Measurements from ENCODE around the gene CDH6. TPM values are rescaled to one million over a fixed set of nuclear protein-coding genes. Genes with fewer than 3 reads are reported as not detected.
A peak's percentile ranks its signal among the peaks of the same experiment; 100 is the strongest.

Gene CDH6
- 178 TPM for total RNA-seq (ENCODE audit: unreplicated experiment)
- long read RNA-seq, full-length matches to known transcripts = 14 of 39 reads
- long read RNA-seq, partial matches to known transcripts = 9 of 39 reads
- long read RNA-seq, other reads (novel, unspliced or antisense) = 16 of 39 reads

- Mint-ChIP-seq H3K9me3 (ENCODE audit: unreplicated experiment) (peaks cover 14% of the 10 kb centered on the region), H3K36me3 (ENCODE audit: unreplicated experiment) (no peaks in the 10 kb centered on the region), H3K4me1 (ENCODE audit: low read depth, unreplicated experiment) (peaks cover 19% of the 10 kb centered on the region), H3K27me3 (ENCODE audit: unreplicated experiment) (peaks cover 8% of the 10 kb centered on the region), H3K27ac (ENCODE audit: unreplicated experiment) (peak within 1 kb of the TSS; percentile 86), H3K4me3 (ENCODE audit: unreplicated experiment) (peak within 1 kb of the TSS; percentile 94)
- no peak for TF ChIP-seq CTCF (IDR thresholded peaks at IDR 0.05; ENCODE audit: partially characterized antibody, unreplicated experiment)
- peak; percentile 72 for DNase-seq
These were observed at the start of gene CDH6 for GRCh38 chr5:31193591-31194467. Gene CDH6, plus strand, starts transcription at chr5:31193686. Its CDS starts 73,788 bp downstream, at chr5:31267474.

- TF ChIP-seq CTCF (IDR thresholded peaks at IDR 0.05; ENCODE audit: partially characterized antibody, unreplicated experiment) = no peak
- no peaks in the 10 kb centered on the region for H3K9me3 Mint-ChIP-seq (ENCODE audit: unreplicated experiment)
These were observed 49.1 kb upstream of the CDH6 start for GRCh38 chr5:31144364-31144763.

GRCh38 chr5:31148959-31149475, 44.5 kb upstream of the CDH6 start:
- no peaks in the 10 kb centered on the region for H3K36me3 Mint-ChIP-seq (ENCODE audit: unreplicated experiment)
- no peak overlapping the region for H3K27ac Mint-ChIP-seq (ENCODE audit: unreplicated experiment)
- DNase-seq = no peak
- no peak for TF ChIP-seq CTCF (IDR thresholded peaks at IDR 0.05; ENCODE audit: partially characterized antibody, unreplicated experiment)
- H3K27me3 Mint-ChIP-seq (ENCODE audit: unreplicated experiment) = no peaks in the 10 kb centered on the region
- H3K4me1 Mint-ChIP-seq (ENCODE audit: low read depth, unreplicated experiment) = peaks cover 3% of the 10 kb centered on the region
- no peak overlapping the region for H3K4me3 Mint-ChIP-seq (ENCODE audit: unreplicated experiment)
- no peaks in the 10 kb centered on the region for H3K9me3 Mint-ChIP-seq (ENCODE audit: unreplicated experiment)

More at GRCh38 chr5:31144364-31144763, 49.1 kb upstream of the CDH6 start:
- Mint-ChIP-seq H3K27me3 (ENCODE audit: unreplicated experiment) (no peaks in the 10 kb centered on the region), H3K27ac (ENCODE audit: unreplicated experiment) (no peak overlapping the region), H3K4me3 (ENCODE audit: unreplicated experiment) (no peak overlapping the region), H3K36me3 (ENCODE audit: unreplicated experiment) (no peaks in the 10 kb centered on the region), H3K4me1 (ENCODE audit: low read depth, unreplicated experiment) (peaks cover 3% of the 10 kb centered on the region)
- DNase-seq = no peak

GRCh38 chr5:31153521-31153920, 40.0 kb upstream of the CDH6 start:
- H3K27ac Mint-ChIP-seq (ENCODE audit: unreplicated experiment) = no peak overlapping the region
- H3K9me3 Mint-ChIP-seq (ENCODE audit: unreplicated experiment) = no peaks in the 10 kb centered on the region
- DNase-seq = no peak
- TF ChIP-seq CTCF (IDR thresholded peaks at IDR 0.05; ENCODE audit: partially characterized antibody, unreplicated experiment) = no peak
- H3K4me1 Mint-ChIP-seq (ENCODE audit: low read depth, unreplicated experiment) = peaks cover 7% of the 10 kb centered on the region
- H3K27me3 Mint-ChIP-seq (ENCODE audit: unreplicated experiment) = no peaks in the 10 kb centered on the region
- H3K4me3 Mint-ChIP-seq (ENCODE audit: unreplicated experiment) = no peak overlapping the region
- no peaks in the 10 kb centered on the region for H3K36me3 Mint-ChIP-seq (ENCODE audit: unreplicated experiment)
